ENCODE data around the gene TJP3.

The TJP3 gene

DNA sequence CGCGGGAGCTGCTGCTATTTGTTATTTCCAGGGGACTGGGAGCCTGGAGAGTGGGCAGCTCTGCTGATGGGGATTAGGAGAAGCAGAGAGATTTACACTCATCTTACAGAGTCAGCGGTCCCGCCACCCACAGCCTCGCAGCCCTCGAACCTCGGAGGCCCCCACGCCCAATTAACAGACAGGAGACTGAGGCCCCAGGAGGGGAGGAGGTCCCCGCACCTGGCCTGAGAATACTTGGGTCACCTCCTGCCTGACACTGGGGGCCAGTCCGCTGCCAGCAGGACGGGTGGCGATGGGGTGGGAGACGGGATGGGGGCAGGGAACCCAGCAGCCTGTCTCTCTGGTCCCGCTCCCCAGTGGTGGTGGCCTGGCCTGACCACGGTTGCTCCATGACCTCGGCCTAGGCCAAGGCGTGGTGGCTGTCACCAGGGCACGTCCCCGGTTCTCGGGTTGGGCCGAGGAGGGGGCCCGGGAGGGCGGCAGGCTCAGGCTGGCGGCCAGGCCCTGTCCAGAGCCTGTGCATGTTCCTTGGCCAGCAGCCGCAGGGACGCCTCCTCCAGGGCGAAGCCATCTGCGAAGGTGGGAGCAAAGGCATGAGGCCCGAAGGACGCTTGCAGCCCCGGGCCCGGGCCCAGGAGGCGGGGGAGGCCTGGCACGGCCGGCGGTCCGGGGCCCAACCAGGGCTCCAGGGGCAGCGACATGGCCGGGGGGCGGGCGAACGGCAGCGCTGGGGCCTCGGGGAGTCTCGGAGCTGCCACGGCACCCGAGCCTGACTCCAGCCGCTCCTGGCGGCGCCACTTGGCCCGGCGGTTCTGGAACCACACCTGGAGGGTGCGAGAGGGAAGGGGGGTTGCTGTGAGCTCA is 62.2 kb downstream of the TJP3 start:
- no peak for DNase-seq

DNA sequence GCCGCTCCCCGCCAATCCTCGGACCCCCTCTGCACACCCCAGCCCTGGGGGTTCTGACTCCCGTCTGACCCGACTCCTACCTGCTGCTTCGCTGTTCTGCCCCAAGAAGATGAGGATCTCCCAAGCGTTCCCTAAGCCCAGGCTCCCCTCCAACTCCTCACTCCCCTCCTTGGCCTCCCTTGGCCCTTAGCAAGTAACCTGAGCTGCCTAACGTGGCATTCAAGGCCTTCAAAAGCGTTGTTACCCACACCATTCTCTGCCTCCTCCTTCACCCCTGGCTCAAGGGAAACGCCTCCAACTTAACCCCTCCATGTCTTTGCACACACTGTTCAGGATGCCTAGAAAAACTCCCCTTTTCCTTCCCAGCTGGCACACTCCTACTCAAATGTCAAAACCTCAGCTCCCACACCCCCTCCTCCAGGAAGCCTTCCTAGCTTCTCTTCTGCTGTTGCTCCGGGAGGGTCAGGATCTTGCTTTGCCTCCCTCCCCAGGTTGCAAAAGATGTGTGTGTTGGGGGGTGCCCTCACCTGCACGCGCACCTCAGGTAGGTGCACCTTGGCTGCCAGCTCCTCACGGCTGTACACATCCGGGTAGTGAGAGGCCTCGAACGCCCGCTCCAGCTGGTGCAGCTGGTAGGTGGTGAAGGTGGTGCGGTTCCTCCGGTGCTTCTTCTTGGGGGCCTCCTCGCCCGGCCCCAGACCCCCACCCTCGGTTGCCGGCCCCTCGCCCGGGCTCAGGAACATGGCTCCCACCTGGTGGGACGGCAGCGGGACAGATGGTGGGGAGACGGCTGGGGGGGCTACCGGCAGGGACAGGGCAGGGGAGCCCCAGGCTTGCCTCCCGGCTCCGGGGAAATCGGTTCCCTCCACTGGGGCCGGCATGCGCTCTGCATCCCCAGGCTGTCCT is 63.1 kb downstream of the TJP3 start:
- DNase-seq, result no peak

DNA sequence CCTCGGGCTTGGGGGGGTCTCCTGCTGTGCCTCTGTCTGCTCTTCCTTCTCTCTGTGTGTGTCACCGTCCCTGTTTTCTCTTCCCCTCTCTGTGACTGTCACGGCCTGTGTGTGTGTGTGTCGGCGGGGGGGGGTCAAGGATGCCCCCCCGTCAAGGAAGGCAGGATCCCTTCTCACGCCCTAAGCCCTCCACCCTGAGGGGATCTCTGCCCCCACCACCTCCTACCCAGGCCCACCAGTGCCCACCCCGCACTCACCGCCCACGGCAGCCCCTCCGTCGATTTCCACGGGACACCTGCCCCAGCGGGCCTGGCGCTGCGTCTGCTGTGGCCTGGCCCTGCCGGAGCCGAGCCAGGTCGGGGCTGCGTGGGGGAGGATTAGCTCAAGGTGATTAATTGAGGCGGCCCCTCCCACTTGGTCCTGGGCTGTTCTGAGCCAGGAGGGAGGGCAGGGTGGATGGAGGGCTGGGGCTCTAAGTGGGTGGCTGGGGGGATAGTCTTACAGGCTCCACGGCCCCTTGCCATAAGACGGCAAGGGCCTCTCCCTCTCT is 63.8 kb downstream of the TJP3 start, which contains the start of gene RAX2:
RAX2 (minus strand) TSS at position 323 of the 550 bp plus-strand sequence. CDS start 486 bp downstream, outside the sequence.
- DNase-seq, result no peak

DNA sequence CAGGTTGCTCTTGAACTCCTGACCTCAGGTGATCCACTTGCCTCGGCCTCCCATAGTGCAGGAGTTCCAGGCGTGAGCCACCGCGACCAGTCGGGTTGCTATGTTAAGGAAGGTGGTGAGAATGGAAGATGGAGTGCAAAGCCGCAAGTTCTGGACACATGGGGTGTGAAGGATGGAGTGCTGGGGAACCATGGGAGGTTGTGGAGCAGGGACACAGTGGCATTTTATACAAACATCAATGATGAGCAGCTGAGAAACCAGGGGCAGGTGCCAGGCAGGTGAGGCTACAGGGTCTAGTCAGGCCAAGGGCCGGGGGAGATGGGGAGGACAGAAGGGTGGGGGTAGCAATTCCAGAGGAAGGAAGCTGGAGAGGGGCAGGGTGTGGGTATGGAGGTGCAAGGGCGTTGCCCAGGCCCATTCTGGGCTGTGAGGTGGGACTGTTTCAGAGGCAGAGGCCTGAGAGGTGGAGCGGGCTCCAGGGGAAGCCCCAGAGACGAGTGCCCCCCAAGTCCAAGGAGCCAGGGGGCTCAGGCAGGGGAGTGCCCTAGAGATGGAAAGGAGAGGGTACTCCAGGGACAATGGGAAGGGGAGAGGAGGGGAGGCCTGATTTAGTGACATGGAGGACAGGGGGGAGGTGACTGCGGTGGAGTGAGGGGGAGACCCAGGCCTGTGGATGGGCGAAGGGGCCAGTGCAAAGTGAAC is 65.8 kb downstream of the TJP3 start:
- DNase-seq, result no peak

DNA sequence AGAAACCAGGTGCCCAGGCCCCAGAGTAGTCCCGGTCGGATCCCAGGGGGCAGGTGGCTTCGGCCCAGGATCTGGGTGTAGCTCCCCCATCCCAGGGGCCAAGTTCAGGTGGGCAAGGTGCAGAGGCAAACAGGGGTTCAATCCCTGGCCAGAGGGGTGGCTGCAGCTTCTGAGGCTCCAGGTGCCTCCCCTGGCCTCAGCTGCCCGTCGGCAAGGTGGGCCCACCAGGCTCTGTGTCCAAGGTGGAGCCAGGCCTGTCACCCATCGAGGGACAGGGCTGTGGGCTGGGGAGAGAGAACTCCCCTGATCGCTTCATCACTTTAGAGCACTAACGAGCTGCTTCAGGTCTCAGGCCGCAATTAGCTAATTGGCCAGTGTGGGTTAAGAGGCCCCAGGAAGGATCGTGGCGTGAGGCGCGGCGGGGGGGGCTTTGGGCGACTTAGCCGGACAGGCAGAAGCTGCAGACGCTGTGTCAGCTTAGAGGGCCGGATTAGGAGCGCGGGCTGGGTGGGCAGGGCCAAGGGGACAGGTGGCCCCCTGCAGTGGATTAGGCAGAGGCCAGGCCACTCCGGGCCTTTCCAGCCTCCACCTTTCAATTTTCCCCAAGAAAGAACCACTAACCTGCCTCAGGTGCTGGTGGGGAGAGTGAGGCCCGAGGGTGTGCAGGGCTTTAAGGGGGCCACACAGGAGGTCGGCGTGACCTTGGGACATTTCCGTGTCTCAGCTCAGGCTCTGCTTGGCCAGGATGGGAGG is 66.6 kb downstream of the TJP3 start:
- DNase-seq, result no peak

DNA sequence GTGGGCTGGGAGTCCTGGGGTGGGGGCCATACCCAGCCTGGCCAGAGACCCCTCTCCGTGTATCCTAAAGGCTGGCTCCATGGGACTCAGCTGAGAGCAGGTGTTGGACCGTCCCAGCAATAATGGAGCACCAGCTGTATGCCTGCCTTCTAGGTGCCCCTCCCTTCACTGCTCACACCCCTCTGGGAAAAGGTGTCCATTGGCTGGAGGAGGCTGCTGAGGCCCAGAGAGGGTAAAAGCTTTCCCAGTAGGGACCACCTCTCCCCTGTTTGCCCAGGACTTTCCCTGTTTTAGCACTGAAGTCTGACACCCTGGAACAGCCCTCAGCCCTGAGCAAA is 67.2 kb downstream of the TJP3 start:
- DNase-seq, result no peak

DNA sequence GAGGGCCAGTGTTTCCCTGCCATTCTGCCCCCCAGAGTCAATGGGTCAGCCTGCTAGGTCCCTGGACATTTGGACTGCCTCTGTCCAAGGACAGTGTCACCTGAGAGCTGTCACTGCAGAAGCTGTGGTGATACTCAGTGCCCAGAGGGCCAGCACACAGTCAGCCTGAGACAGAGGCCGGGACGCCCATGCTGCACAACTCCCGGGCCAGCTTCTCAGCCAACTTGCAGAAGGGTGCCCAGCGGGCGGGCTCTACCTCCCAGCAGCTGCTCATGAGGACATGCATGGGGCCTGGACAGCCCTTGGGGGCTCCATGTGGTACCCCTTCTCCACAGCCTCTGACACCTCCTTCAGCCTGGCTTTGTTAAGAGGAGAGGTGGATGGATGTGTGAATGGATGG is 67.6 kb downstream of the TJP3 start:
- DNase-seq, result no peak

DNA sequence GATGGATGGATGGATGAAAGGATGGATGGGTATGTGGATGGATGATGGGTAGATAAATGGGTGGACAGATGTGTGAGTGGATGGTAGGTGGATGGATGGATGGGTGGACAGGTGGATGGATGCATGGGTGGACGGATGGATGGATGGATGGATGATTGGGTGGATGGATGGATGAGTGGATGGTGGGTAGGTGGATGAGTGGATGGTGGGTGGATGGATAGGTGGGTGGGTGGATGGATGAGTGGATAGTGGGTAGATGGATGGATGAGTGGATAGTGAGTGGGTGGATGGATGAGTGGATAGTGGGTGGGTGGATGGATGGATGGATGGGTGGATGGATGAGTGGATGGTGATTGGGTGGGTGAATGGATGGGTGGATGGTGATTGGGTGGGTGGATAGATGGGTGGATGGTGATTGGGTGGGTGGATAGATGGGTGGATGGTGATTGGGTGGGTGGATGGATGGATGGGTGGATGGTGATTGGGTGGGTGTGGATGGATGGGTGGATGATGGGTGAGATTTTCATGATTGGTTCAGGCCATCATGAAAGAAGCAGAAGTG is 68.4 kb downstream of the TJP3 start:
- no peak for DNase-seq

DNA sequence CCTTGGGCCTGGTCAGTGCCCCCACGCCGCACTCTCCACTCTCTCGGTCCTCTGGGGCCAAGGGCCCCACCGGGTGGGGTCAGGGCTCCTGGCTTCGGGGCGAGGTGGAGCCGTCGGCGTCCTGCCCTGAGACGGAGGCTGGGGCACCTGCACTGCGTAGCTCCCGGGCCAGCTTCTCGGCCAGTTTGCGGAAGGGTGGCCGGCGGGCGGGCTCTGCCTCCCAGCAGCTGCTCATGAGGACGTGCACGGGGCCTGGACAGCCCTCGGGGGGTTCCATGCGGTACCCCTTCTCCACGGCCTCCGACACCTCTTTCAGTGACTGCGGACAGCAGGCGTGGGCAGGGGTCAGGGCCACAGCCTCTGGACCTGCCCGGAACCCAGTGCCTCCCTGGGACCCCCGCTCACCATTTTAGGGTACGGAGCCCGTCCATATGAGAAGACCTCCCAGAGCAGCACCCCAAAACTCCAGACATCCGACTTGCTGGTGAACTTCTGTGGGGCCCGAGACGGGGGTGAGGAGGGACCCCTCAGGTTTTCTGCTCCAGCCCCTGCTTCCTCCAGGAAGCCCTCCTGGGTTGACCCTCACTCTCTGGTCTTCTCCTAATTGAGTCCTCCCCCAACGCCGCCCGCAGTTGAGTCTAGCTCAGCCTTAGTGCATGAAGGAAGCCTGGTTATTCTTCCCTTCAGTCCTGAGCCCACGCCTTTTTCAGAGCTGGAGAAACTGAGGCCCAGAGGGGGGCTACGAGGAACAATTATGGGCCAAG is 70.1 kb downstream of the TJP3 start:
- DNase-seq, result no peak

DNA sequence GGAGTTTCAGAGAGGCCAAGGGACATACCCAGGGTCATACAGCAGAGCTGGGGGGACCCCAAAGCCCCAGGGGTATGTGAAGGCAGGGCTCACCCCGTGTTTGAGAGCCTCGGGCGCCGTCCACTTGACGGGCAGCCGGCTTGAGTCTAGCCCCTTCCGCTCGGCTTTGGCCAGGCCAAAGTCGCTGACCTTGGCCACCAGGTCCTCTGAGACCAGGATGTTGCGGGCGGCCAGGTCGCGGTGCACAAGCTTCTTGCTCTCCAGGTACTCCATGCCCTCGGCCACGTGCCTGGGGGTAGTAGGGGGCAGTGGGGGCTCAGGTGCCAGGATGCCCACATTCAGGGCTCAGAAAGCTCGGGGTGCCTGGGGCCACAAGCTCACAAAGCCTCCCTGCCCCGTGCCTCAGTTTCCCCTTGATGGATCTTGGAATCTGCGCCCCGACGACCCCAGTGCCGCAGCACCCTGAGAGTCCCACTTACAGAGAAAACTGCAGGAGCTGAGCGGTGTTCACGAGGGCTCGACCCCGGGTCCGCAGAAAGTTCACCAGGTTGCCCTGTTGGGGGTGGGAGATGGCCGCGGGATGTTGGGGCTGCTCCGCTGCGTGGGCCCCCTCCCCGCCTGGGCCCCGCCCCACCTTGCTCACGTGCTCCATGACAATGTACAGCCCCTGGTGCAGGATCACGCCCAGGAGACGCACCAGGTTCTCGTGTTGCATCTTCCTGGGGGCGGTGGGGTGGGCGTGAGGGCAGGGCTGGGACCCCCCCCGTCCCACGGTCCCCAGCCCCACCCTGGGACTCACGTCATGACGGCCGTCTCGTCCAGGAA is 70.9 kb downstream of the TJP3 start:
- no peak for DNase-seq

DNA sequence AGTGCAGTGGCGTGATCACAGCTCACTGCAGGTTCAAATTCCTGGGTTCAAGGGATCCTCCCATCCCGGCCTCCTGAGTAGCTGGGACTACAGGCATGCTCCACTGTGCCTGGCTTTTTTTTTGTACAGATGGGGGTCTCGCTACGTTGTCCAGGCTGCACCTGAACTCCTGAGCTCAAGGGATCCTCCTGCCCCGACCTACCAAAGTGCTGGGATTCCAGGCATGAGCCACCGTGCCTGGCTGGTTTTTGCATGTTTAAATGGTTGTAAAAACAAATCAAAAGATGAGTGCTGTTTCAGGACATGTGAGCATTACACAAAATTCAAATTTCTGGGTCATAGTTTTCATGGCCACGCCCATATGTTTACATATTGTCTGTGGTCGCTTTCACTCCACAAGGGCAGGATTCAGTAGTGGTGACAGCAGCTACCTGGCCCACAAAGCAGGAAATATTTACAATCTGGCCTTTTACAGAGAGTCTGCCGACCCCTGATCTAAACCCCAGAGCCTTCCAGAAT is 72.7 kb downstream of the TJP3 start:
- no peak for DNase-seq

DNA sequence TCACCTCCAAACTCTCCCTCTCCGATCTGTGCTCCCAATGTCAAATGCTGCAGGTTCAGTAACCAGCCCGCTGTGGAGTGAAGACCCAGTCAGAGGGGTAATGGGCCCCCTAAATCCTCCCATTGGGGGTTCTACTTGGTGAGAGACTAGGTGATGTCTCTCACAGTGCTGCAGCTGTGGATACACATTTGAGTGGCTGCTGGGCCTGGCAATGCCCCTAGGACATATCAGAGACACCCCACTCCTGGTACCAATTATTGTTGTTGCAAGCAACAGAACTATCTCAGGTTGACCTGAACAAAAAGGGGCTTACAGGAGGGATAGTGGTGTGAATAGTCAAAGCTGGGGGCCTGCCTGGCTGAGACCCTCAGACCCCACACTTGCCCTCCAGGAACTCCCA is 73.4 kb downstream of the TJP3 start:
- DNase-seq, result no peak

DNA sequence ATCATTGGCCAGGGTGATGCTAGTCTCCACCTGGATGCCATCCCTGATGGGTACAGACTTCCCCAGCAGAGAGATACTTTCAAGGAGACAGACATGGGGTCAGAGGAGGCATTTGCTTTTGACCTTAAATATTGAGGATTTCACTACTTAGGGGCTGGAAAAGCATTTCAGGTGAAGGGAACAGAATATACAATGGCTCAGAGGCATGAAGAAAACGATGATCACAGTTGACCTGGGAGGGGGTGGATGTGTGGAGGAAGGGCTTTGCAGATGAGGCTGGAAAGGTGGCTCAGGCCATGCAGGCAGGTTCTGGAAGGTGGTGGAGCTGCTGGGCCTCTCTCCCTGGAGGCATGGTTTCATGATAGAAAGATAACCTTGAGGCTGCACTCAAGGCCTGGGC is 74.1 kb downstream of the TJP3 start:
- no peak for DNase-seq

DNA sequence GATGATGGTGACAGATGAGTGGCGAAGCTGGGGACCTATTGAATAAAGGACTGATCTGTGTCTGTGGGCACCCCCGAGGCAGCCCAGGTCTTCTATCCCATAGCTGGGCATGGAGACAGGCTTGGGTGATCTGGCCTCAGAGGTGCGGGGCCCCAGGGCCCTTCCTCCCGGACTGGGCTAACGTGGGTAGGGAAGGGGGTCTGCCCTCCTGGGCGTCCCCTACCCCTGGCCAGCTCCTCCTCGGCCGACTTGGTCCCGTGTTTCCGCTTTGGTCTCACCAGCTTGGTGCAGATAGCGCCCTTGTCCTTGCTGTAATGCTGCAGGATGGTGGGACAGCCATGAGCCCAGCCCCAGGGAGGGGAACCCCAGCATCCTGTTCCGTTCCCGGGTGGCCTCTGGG is 74.7 kb downstream of the TJP3 start:
- no peak for DNase-seq

DNA sequence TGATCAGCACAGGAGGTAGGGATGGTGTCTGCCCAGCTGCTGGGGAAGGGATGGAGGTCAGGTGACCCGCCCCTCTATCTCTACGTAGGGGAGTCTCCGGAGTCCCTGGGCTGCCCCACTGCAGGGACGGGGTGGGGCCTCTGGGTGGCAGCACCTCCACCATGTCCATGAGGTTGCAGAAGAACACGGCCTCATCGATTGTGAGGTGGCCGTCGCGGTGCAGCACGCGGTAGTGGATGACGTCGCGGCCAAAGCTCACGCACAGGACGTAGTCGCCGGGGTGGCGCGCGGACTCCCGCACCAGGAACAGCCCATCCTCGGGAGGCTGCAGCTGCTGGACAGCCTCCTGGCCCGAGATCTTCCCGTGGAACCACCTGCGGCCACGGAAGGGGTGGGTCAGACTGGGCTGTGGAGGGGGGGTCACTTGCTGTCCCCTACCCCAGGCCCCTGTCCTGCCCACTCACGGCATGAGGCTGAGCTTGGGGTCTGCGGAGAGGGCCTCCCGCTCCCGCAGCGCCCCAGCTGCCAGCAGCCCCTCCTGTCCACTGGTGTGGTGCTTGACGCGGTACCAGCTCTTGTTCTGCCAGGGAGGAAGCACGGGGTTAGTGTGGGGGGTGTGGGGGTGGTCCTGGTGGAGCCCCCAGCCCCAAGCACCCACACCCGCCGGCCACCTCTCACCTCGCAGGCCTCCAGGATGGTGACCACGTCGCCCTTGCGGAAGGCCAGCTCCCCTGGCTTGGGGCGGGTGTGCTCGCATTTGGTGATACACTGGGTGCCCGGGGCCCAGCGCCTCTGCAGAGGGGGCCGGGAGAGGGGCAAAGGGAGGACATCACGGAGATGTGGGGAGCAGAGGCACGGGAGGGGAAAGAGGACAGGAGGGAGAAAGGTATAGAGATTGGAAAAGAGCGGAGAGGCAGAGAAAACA is 75.7 kb downstream of the TJP3 start:
- peak; percentile 32 for DNase-seq

DNA sequence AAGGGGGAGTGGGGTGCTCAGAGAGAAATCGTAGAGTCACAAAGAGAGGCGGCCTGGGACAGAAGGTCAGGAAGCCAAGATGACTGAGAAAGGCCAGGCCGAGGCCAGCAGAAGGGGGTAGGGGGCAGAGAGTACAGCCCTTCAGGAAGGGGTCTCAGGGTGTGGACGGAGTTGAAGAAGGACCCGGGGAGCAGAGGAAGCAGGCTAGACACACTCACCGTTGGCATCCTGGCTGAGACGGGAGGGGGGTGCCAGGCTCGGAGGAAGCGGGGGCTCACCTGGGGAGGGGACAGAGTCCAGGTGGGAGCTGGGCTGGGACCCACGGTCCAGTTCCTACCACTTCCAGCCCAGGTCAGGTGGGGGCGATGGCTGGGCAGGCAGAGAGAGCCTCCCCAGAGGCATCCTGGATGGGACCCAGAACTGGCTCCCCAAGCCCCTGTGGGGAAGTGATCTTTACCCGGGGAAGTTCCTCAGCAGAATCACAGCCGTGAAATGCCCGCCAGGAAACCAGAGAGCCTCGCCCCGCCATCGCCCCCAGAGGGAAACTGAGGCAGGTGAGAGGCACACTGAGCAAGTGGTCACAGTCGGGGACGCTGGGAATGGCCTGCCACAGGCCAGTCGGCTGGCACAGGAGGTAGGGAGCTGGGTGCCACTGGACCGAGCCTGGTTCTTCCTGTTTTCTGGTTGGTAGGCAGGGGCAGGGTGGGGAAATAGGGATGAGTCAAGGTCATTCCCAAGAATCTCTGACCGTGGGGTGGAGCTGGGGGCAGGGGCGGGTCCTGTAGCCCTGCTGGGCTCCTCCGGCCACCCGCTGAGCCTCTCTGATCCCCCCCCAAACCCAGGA is 76.6 kb downstream of the TJP3 start:
- no peak for DNase-seq

DNA sequence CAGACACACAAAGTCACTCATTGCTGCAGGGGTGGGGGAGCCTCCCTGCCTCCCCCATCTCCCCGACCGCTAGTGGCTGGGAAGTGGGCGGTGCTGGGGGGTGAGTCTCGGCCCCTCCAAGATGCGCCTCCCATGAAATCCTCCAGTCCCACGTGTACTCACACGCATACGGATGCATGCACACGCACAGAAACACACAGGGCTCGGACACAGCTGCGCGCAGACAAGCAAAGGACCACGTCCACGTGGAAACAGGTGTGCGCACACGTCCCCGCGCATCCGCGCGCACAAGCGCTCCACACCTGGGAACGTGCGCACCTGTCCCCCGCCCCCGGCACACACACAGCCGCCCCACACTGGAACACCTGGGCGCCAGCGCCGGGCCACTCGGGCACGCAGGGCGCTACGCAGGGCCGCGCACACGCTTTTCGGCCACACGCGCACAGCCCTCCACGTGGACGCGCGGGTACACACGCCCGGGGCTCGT is 77.3 kb downstream of the TJP3 start:
- peak; percentile 12 for DNase-seq

Data from activated CD4-positive, alpha-beta T cell treated with anti-CD3 and anti-CD28 coated beads, Interleukin-2, Interleukin-6, amounts not matched to agents 100 ng/mL and 50 ng/mL, durations not matched to agents 16 hours and 8 hours (primary cell).